ENCODE measurements around the gene COQ4. TPM values are rescaled to one million over a fixed set of nuclear protein-coding genes. Genes with fewer than 3 reads are reported as not detected.

Gene COQ4
- total RNA-seq, 1 experiment from 2014 or later = 45.8 TPM

DNA sequence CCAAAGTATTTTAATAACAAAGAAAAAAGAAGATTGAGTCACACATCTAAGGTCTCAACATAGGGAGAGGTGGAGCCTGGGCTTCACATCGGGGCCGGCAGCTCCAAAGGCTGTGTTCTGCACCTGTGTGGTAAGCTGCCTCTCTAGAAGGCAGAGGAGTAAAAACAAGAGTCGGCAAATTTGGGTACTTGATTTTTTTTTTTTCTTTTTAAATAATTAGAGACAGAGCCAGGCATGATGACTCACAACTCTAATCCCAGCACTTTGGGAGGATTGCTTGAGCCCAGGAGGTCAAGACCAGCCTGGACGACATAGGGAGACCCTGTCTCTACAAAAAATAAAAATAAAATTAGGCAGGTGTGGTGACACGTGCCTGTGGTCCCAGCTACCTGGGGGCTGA is 53.2 kb downstream of the COQ4 start:
- H3K4me3 ChIP-seq (replicated peaks in 1 of 2; ENCODE audit: low read depth in 1 of 2, low read length in 2 of 2) = no peak overlapping the region
- RAD21 ChIA-PET (ENCODE audit: low non-redundant PET in 1 of 2, low total read pairs in 2 of 2, uncharacterized antibody in 2 of 2, unreplicated experiment in 2 of 2) = no interaction called here
- H3K27ac ChIP-seq (ENCODE audit: low read depth, low read length) = no peak overlapping the region
- peaks cover 0 to 8% of the 10 kb centered on the region in 2 experiments; a peak in 2 of 4 replicates for H3K36me3 ChIP-seq (ENCODE audit: control insufficient read depth in 1 of 2, insufficient read depth in 2 of 2, low read length in 2 of 2)
- DNase-seq (ENCODE audit: low read depth, low spot score) = no peak
- intact Hi-C loops (cut with micrococcal nuclease) = no loop called here
- CTCF ChIA-PET = no interaction called here
- no peak overlapping the region for H3K4me2 ChIP-seq (ENCODE audit: low read length)
- no peak for ATAC-seq
- no peak for TF ChIP-seq POLR2A (IDR thresholded peaks at IDR 0.05; ENCODE audit: borderline replicate concordance, extremely low read depth, insufficient read depth, insufficient read length)
- no peak for TF ChIP-seq ZBTB33 (IDR thresholded peaks at IDR 0.05; ENCODE audit: extremely low read depth, insufficient replicate concordance, low read length)
- TF ChIP-seq CEBPB (IDR thresholded peaks at IDR 0.05; ENCODE audit: low read depth) = no peak
- TF ChIP-seq, protein P1, sequence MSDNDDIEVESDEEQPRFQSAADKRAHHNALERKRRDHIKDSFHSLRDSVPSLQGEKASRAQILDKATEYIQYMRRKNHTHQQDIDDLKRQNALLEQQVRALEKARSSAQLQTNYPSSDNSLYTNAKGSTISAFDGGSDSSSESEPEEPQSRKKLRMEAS (IDR thresholded peaks at IDR 0.05) = no peak
- TF ChIP-seq ATF3 (IDR thresholded peaks at IDR 0.05) = no peak
- no peak for TF ChIP-seq YY1 (IDR thresholded peaks at IDR 0.05; ENCODE audit: extremely low read depth, insufficient replicate concordance, low read depth, low read length)
- TF ChIP-seq REST (IDR thresholded peaks at IDR 0.05; ENCODE audit: low read depth) = no peak
- TF ChIP-seq FOSL1 (IDR thresholded peaks at IDR 0.05; ENCODE audit: low read depth) = no peak
- no peak overlapping the region for H2AFZ ChIP-seq (ENCODE audit: low read depth, low read length, poor library complexity, severe bottlenecking)
- H3K9me2 ChIP-seq (ENCODE audit: insufficient read depth) = no peaks in the 10 kb centered on the region
- BruUV-seq (replicated peaks) = no TSS peak
- no peak overlapping the region for H3K9ac ChIP-seq (ENCODE audit: low read length)
- H3K4me1 ChIP-seq (ENCODE audit: control insufficient read depth in 1 of 2, insufficient read depth in 2 of 2, low read length in 2 of 2) = peaks cover 8 to 9% of the 10 kb centered on the region in 2 experiments; a peak in 3 of 4 replicates
- no peaks in the 10 kb centered on the region for H3K9me3 ChIP-seq (ENCODE audit: control insufficient read depth in 1 of 2, insufficient read depth in 1 of 2, low read depth in 1 of 2, low read length in 2 of 2)
- H3K27me3 ChIP-seq (ENCODE audit: insufficient read depth, low read length) = no peaks in the 10 kb centered on the region
- peaks cover 62% of the 10 kb centered on the region for H3K79me2 ChIP-seq (ENCODE audit: insufficient read depth, low read length)
- POLR2A ChIA-PET = no interaction called here
- H4K20me1 ChIP-seq (ENCODE audit: insufficient read depth) = no peaks in the 10 kb centered on the region; the same call in 1 of the 2 replicates

All from HCT116 (cell line).